Measurements from ENCODE around the gene NUP35.

NUP35 gene, protein sequence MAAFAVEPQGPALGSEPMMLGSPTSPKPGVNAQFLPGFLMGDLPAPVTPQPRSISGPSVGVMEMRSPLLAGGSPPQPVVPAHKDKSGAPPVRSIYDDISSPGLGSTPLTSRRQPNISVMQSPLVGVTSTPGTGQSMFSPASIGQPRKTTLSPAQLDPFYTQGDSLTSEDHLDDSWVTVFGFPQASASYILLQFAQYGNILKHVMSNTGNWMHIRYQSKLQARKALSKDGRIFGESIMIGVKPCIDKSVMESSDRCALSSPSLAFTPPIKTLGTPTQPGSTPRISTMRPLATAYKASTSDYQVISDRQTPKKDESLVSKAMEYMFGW

DNA sequence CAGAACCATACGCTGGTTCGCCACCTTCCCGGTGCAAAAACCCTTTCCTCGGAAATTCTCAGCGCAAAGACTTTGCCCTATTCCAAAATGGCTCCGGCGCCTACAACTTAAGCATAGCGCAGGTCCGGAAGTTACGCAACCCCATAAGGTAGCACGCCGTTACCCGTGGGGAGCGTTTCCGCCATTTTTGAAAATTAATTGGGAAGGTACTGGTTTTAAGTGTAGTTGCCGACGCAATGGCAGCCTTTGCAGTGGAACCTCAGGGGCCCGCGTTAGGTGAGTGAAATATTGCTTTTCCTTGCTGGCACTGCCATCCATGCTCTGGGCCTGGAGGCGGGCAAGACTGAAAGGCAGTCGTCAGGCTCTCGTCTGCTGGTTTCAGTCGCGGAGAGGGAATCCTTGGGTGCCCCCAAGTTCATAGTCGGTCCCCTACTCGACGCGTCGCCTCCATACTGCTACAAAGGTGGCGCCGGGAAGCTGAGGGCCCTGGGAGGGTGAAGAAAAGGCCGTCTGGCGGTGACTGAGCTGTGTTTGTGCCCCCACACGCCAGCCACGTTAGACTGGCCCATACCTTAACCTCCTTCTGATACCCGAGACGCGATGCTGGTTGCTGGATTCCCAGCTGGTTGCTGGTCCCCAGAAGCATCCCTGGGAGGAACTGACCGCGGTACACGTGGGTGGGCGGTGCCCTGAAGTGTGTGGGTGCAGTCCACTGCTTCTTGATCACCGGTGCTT is at the start of gene NUP35:
TSS of gene NUP35 (plus strand) at position 222 of the 735 bp plus-strand sequence. CDS start at position 237, 15 bp downstream.
- DNase-seq (ENCODE audit: low spot score) (peak; percentile 90), ATAC-seq (ENCODE audit: low read depth) (peak; percentile 91)
- Histone ChIP-seq H3K4me3 (ENCODE audit: severe bottlenecking) (peak within 1 kb of the TSS; percentile 75), H3K9me3 (ENCODE audit: severe bottlenecking) (no peaks in the 10 kb centered on the region), H3K27ac (ENCODE audit: poor library complexity, severe bottlenecking) (peak within 1 kb of the TSS; percentile 87), H3K27me3 (ENCODE audit: insufficient read depth, poor library complexity, severe bottlenecking) (no peaks in the 10 kb centered on the region), H3K4me1 (ENCODE audit: insufficient read depth, poor library complexity, severe bottlenecking) (peaks cover 16% of the 10 kb centered on the region), H3K36me3 (ENCODE audit: low read depth) (peaks cover 18% of the 10 kb centered on the region)
- TF ChIP-seq, protein P1, sequence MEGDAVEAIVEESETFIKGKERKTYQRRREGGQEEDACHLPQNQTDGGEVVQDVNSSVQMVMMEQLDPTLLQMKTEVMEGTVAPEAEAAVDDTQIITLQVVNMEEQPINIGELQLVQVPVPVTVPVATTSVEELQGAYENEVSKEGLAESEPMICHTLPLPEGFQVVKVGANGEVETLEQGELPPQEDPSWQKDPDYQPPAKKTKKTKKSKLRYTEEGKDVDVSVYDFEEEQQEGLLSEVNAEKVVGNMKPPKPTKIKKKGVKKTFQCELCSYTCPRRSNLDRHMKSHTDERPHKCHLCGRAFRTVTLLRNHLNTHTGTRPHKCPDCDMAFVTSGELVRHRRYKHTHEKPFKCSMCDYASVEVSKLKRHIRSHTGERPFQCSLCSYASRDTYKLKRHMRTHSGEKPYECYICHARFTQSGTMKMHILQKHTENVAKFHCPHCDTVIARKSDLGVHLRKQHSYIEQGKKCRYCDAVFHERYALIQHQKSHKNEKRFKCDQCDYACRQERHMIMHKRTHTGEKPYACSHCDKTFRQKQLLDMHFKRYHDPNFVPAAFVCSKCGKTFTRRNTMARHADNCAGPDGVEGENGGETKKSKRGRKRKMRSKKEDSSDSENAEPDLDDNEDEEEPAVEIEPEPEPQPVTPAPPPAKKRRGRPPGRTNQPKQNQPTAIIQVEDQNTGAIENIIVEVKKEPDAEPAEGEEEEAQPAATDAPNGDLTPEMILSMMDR (IDR thresholded peaks at IDR 0.05; ENCODE audit: poor library complexity, severe bottlenecking), result no peak

DNA sequence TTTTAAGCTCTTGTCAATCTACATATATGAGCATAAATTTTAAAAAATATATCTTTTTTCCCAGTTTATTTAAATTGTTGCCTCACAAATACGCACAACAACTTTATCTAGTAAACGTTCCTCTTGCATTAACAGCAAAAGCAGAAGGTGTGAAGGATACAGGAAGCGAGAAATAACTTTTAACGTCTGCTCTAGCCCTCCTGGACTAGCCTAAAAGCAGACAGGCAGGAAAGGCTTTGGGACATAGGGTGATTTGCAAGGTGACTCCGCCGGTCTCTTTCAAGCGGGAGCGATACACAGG is 46.1 kb upstream of the NUP35 start:
- DNase-seq (ENCODE audit: low spot score), result no peak
- H3K36me3 ChIP-seq (ENCODE audit: low read depth), result no peaks in the 10 kb centered on the region
- H3K4me3 ChIP-seq (ENCODE audit: severe bottlenecking), result peak overlapping the region; percentile 52
- H3K27ac ChIP-seq (ENCODE audit: poor library complexity, severe bottlenecking), result peak overlapping the region; percentile 62
- H3K9me3 ChIP-seq (ENCODE audit: severe bottlenecking), result no peaks in the 10 kb centered on the region
- ATAC-seq (ENCODE audit: low read depth), result peak; percentile 42; the same call in 1 of the 3 replicates
- H3K4me1 ChIP-seq (ENCODE audit: insufficient read depth, poor library complexity, severe bottlenecking), result peaks cover 11% of the 10 kb centered on the region
- TF ChIP-seq, protein P1 (IDR thresholded peaks at IDR 0.05; ENCODE audit: poor library complexity, severe bottlenecking), result no peak
- no peaks in the 10 kb centered on the region for H3K27me3 ChIP-seq (ENCODE audit: insufficient read depth, poor library complexity, severe bottlenecking)

DNA sequence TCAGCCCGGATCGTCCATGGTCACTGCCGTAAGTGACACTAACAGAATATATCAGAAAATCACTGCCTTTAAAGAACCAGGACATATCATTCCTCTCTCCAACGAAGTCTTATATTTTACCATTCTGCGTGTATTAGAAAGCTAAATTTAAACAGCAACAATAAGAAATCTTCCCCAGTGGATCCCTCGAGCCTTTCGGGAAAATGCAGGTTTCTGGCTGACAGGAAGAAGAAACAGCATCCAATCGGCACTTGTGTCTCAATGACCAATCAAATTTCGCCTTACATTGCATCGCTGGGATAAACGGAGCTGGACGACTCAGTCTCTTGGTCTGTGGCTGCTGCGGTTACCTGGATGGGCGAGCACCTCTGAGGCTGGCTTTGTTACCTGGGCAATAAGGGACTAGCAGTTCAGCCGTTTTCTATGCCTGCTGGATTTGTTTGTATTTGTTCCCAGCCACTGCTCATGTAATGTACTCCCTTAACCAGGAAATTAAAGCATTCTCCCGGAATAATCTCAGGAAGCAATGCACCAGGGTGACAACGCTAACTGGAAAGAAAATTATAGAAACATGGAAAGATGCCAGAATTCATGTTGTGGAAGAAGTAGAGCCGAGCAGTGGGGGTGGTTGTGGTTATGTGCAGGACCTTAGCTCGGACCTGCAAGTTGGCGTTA is 45.6 kb upstream of the NUP35 start, which contains the start of gene DUSP19:
TSS of gene DUSP19 (plus strand) at position 284 of the 675 bp plus-strand sequence. CDS start at position 471, 187 bp downstream.
- H3K36me3 ChIP-seq (ENCODE audit: low read depth), result no peaks in the 10 kb centered on the region
- DNase-seq (ENCODE audit: low spot score) (peak; percentile 85), ATAC-seq (ENCODE audit: low read depth) (peak; percentile 97)
- no peaks in the 10 kb centered on the region for H3K9me3 ChIP-seq (ENCODE audit: severe bottlenecking)
- peaks cover 11% of the 10 kb centered on the region for H3K4me1 ChIP-seq (ENCODE audit: insufficient read depth, poor library complexity, severe bottlenecking)
- TF ChIP-seq, protein P1 (IDR thresholded peaks at IDR 0.05; ENCODE audit: poor library complexity, severe bottlenecking), result no peak
- H3K27ac ChIP-seq (ENCODE audit: poor library complexity, severe bottlenecking), result peak within 1 kb of the TSS; percentile 62
- peak within 1 kb of the TSS; percentile 52 for H3K4me3 ChIP-seq (ENCODE audit: severe bottlenecking)
- H3K27me3 ChIP-seq (ENCODE audit: insufficient read depth, poor library complexity, severe bottlenecking), result no peaks in the 10 kb centered on the region

DNA sequence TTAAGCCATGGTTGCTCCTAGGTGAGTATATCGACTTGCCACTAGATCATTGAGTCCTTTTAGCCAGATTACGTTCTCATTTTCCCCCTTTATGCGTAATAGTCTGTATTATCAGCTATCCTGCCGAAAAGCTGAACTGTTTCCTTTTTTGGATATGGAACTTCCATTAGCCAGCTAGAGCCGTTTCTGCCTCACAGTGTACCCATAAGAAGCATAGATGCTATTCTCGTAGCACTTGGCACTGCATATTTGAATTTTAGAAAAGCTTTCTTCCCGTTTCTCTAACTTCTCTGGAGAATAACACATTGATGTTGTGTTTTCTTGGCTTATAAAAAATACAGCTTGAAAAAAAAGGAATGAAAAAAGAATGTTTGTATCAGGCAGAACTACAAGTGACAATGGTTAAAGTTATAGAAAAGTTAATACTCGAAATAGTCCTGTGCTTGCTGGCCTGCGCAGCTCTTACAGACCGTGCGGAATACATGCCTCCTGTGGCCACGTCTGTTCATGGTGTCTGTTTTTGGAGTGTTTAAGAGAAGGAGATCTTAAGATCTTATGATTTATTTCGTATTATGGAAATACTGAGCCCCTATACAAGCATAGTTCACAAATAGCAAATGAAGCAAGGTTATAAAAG is 45.0 kb upstream of the NUP35 start:
- Histone ChIP-seq H3K9me3 (ENCODE audit: severe bottlenecking) (no peaks in the 10 kb centered on the region), H3K4me1 (ENCODE audit: insufficient read depth, poor library complexity, severe bottlenecking) (peaks cover 11% of the 10 kb centered on the region), H3K27me3 (ENCODE audit: insufficient read depth, poor library complexity, severe bottlenecking) (no peaks in the 10 kb centered on the region), H3K4me3 (ENCODE audit: severe bottlenecking) (peak overlapping the region; percentile 52), H3K36me3 (ENCODE audit: low read depth) (no peaks in the 10 kb centered on the region), H3K27ac (ENCODE audit: poor library complexity, severe bottlenecking) (peak overlapping the region; percentile 62)
- ATAC-seq (ENCODE audit: low read depth) (peak; percentile 54), DNase-seq (ENCODE audit: low spot score) (no peak)
- TF ChIP-seq, protein P1 (IDR thresholded peaks at IDR 0.05; ENCODE audit: poor library complexity, severe bottlenecking), result no peak
